A172 (cell line): Measurements from ENCODE around the gene PAFAH1B1. TPM values are rescaled to one million over a fixed set of nuclear protein-coding genes. Genes with fewer than 3 reads are reported as not detected.
"Not testable (repeated sequence)": the region's sequence is repeated elsewhere in the genome, so short reads cannot be mapped to it uniquely, and the experiment has no call there.

Experiments used
- DNase-seq: peaks from one replicate; pipeline ENCODE4 v3.0.0-alpha.2; 2015; ENCODE audit warnings: low spot score
- total RNA-seq: library from RNA; depleted of rRNA; stranded (reverse); fragments of >200 nt; shearing (Covaris generic); gene quantifications from 2 replicates; pipeline ENCODE4 v1.2.3, GENCODE V29; 2014

PAFAH1B1 gene
- total RNA-seq, 1 experiment from 2014 or later = 79.1 TPM

- no peak for DNase-seq
Measured at GRCh38 chr17:2635675-2636074, 42.2 kb downstream of the PAFAH1B1 start.

- DNase-seq = no peak
Measured at GRCh38 chr17:2636169-2636930, 42.9 kb downstream of the PAFAH1B1 start.

DNA sequence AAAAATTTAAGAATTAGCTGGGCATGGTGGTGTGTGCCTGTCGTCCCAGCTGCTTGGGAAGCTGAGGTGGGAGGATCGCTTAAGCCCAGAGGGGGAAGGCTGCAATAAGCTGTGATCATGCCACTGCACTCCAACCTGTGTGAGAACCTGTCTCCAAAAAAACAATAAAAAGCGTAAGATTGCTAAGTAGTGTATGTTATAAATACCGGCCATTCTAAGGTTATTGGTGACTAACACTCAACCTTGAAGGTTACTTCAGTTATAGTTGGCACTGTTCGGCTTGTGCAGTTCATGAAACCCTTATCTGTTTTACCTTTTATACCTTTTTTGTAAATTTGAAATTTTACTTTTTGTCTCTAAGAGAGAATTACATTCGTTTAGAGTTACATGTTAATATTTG lies 44.0 kb downstream of the PAFAH1B1 start:
- no peak for DNase-seq

DNA sequence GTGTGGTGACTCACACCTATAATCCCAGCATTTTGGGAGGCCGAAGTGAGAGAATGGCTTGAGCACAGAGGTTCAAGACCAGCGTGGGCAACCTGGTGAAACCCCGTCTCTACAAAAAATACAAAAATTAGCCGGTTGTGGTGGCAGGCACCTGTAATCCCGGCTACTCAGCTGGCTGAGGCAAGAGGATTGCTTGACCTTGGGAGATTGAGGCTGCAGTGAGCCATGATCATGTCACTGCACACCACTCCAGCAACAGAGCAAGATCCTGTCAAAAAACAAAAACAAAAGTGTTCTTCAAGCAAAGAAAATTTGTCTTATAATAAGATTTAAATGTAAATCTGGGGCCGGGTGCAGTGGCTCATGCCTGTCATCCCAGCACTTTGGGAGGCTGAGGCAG lies 51.5 kb downstream of the PAFAH1B1 start:
- DNase-seq = no peak

- no peak for DNase-seq
Measured at GRCh38 chr17:2647957-2648356, 54.5 kb downstream of the PAFAH1B1 start.

- DNase-seq = no peak
Measured at GRCh38 chr17:2649191-2649590, 55.7 kb downstream of the PAFAH1B1 start.

GRCh38 chr17:2652911-2653310 lies 59.5 kb downstream of the PAFAH1B1 start:
- not testable (repeated sequence) for DNase-seq

GRCh38 chr17:2655546-2655945 lies 62.1 kb downstream of the PAFAH1B1 start:
- no peak for DNase-seq

- DNase-seq = no peak
Measured at GRCh38 chr17:2656283-2656682, 62.8 kb downstream of the PAFAH1B1 start.

- DNase-seq = peak; percentile 32
Measured at GRCh38 chr17:2659337-2659736, 65.9 kb downstream of the PAFAH1B1 start.

DNA sequence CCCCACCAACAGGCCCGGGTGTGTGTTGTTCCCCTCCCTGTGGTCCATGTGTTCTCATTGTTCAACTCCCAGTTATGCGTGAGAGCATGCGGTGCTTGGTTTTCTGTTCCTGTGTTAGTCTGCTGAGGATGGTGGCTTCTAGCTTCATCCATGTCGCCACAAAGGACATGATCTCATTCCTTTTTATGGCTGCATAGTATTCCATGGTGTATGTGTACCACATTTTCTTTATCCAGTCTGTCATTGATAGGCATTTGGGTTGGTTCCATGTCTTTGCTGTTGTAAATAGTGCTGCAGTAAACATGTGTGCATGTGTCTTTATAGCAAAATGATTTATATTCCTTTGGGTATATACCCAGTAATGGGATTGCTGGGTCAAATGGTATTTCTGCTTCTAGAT lies 67.0 kb downstream of the PAFAH1B1 start:
- not testable (repeated sequence) for DNase-seq

GRCh38 chr17:2672026-2672425 lies 78.6 kb downstream of the PAFAH1B1 start:
- no peak for DNase-seq

GRCh38 chr17:2679247-2679646 lies 85.8 kb downstream of the PAFAH1B1 start:
- not testable (repeated sequence) for DNase-seq

- DNase-seq = no peak
Measured at GRCh38 chr17:2680961-2681360, 87.5 kb downstream of the PAFAH1B1 start.

GRCh38 chr17:2681650-2682049 lies 88.2 kb downstream of the PAFAH1B1 start:
- no peak for DNase-seq

DNA sequence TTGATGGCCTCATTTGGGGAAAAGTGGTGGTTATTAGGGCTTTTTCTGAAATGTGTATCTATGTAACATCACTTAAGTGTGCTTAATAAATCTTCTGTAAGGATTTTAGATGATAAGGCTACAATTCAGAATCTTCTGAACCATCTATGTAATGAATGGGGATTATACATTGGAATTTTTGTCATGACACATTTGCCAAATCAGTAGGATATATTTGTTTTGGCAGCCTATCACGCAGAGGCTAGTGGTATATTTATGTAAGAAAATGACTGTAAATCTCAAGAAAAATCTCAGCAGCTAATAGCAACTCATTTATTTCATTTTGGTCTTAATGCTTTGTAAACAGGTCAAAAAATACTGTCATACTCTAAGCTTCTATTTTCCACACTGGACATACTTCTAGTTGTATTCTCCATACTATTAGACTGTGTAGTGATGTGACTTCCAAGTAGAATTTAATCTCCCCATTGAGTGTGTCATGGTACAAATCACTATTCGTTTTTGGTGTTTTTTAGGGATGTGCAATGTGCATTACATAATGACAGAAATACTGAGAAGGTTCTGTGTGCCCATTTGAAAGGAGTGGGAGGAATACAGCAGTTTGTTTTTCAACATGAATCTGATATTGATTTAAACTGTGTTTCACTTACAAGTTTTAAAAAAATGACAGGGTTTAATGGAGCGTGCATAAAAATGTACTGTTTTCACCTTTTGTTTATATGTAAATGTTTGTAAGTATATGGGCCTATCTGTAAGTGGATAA lies 88.9 kb downstream of the PAFAH1B1 start:
- DNase-seq = no peak

DNA sequence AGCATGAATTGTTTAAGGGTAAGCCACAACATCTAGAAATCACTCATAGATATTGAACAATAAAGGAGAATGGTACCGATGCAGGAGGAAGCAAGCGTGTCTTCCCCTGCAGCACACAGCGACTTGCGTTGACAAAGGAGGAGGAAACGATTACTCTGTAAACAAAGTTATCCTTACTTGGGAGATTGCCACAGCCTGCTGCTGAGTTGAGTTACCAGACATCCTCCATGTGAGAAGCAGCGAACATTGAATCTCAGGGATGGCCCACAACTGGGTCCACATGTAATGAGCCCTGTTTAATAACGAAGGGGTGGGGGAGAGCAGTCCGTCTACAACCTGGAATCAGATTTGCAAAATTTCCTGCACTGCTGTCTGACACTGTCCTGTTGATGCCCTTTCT lies 90.5 kb downstream of the PAFAH1B1 start:
- no peak for DNase-seq

- no peak for DNase-seq
Measured at GRCh38 chr17:2684549-2684948, 91.1 kb downstream of the PAFAH1B1 start.

- no peak for DNase-seq
Measured at GRCh38 chr17:2685696-2686095, 92.2 kb downstream of the PAFAH1B1 start.

DNA sequence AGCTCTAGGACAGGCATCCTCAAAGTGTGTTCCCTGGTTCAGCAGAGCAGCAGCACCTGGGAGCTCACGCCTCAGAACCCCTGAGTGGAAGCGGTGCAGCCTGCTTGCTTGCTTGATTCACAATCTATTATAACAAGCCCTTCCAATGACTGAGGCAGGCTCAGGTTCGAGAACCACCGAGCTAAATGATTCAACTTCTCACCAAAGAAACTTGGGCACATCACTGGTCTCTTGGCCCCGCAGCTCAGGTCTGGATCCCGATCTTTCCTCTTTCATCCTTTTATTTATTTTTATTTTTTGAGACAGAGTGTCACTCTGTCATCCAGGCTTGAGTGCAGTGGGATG lies 93.6 kb downstream of the PAFAH1B1 start:
- DNase-seq = no peak

GRCh38 chr17:2688351-2689342 lies 95.2 kb downstream of the PAFAH1B1 start:
- no peak for DNase-seq
